ENCODE data around the gene PRDM1. TPM values are rescaled to one million over a fixed set of nuclear protein-coding genes. Genes with fewer than 3 reads are reported as not detected.

Gene PRDM1
- total RNA-seq, 1 donor from 2014 or later: 0.85 TPM

GRCh38 chr6:106046116-106046853 is 39.9 kb upstream of the PRDM1 start:
- no peak overlapping the region for H3K27ac ChIP-seq (replicated peaks)
- intact Hi-C loops (cut with micrococcal nuclease): no loop called here
- peaks cover 44% of the 10 kb centered on the region for H3K27me3 ChIP-seq (ENCODE audit: low read depth)
- no peak for TF ChIP-seq CTCF (IDR thresholded peaks at IDR 0.05; ENCODE audit: borderline replicate concordance)
- DNase-seq: no peak
- H3K4me1 ChIP-seq: no peaks in the 10 kb centered on the region
- H3K4me3 ChIP-seq: no peak overlapping the region
- H3K9me3 ChIP-seq (replicated peaks): no peaks in the 10 kb centered on the region
- H3K36me3 ChIP-seq: no peaks in the 10 kb centered on the region

- Histone ChIP-seq H3K4me3 (no peak overlapping the region), H3K27me3 (ENCODE audit: low read depth) (peaks cover 47% of the 10 kb centered on the region), H3K36me3 (no peaks in the 10 kb centered on the region), H3K27ac (replicated peaks) (no peak overlapping the region), H3K9me3 (replicated peaks) (no peaks in the 10 kb centered on the region), H3K4me1 (no peaks in the 10 kb centered on the region)
- TF ChIP-seq CTCF (IDR thresholded peaks at IDR 0.05; ENCODE audit: borderline replicate concordance): no peak
- intact Hi-C loops (cut with micrococcal nuclease): no loop called here
- no peak for DNase-seq
These were observed 39.3 kb upstream of the PRDM1 start for GRCh38 chr6:106046854-106047200.

- TF ChIP-seq CTCF (IDR thresholded peaks at IDR 0.05; ENCODE audit: borderline replicate concordance): no peak
- intact Hi-C loops (cut with micrococcal nuclease): no loop called here
- H3K27ac ChIP-seq (replicated peaks): no peak overlapping the region
These were observed 37.8 kb upstream of the PRDM1 start for GRCh38 chr6:106048336-106048735.

GRCh38 chr6:106050538-106050937 is 35.6 kb upstream of the PRDM1 start:
- Histone ChIP-seq H3K4me1 (no peaks in the 10 kb centered on the region), H3K27me3 (ENCODE audit: low read depth) (peaks cover 29% of the 10 kb centered on the region), H3K36me3 (no peaks in the 10 kb centered on the region), H3K4me3 (no peak overlapping the region), H3K9me3 (replicated peaks) (no peaks in the 10 kb centered on the region), H3K27ac (replicated peaks) (no peak overlapping the region)
- DNase-seq: no peak
- TF ChIP-seq CTCF (IDR thresholded peaks at IDR 0.05; ENCODE audit: borderline replicate concordance): no peak
- intact Hi-C loops (cut with micrococcal nuclease): no loop called here

More at GRCh38 chr6:106048336-106048735, 37.8 kb upstream of the PRDM1 start:
- Histone ChIP-seq H3K4me3 (no peak overlapping the region), H3K4me1 (no peaks in the 10 kb centered on the region), H3K9me3 (replicated peaks) (no peaks in the 10 kb centered on the region), H3K36me3 (no peaks in the 10 kb centered on the region), H3K27me3 (ENCODE audit: low read depth) (peaks cover 43% of the 10 kb centered on the region)
- DNase-seq: no peak

- Histone ChIP-seq H3K9me3 (replicated peaks) (no peaks in the 10 kb centered on the region), H3K27me3 (ENCODE audit: low read depth) (peaks cover 34% of the 10 kb centered on the region), H3K4me1 (no peaks in the 10 kb centered on the region), H3K36me3 (no peaks in the 10 kb centered on the region), H3K27ac (replicated peaks) (no peak overlapping the region), H3K4me3 (no peak overlapping the region)
- no peak for DNase-seq
- intact Hi-C loops (cut with micrococcal nuclease): no loop called here
- TF ChIP-seq CTCF (IDR thresholded peaks at IDR 0.05; ENCODE audit: borderline replicate concordance): no peak
These were observed 34.9 kb upstream of the PRDM1 start for GRCh38 chr6:106051226-106051625.
